ENCODE results near the gene METTL23. TPM values are rescaled to one million over a fixed set of nuclear protein-coding genes. Genes with fewer than 3 reads are reported as not detected.

The METTL23 gene
- total and polyA plus RNA-seq, 2 experiments from 2014 or later, result 41.6 to 55.9 TPM

- Histone ChIP-seq H3K4me1 (ENCODE audit: insufficient read depth) (peaks cover 8% of the 10 kb centered on the region; the same call in 1 of the 2 replicates), H3K36me3 (ENCODE audit: insufficient read depth) (no peaks in the 10 kb centered on the region), H3K4me2 (no peak overlapping the region), H3K79me2 (replicated peaks; ENCODE audit: insufficient read depth) (no peaks in the 10 kb centered on the region), H3K27ac (ENCODE audit: low read depth) (no peak overlapping the region), H2AFZ (no peak overlapping the region), H3K9me2 (ENCODE audit: insufficient read depth) (no peaks in the 10 kb centered on the region), H4K20me1 (replicated peaks; ENCODE audit: insufficient read depth) (no peaks in the 10 kb centered on the region), H3K27me3 (ENCODE audit: insufficient read depth) (no peaks in the 10 kb centered on the region), H3K4me3 (no peak overlapping the region), H3F3A (replicated peaks; ENCODE audit: low read depth) (no peaks in the 10 kb centered on the region)
- DNase-seq (ENCODE audit: low spot score) (no peak), ATAC-seq (no peak)
- TF ChIP-seq JUNB (IDR thresholded peaks at IDR 0.05; ENCODE audit: unreplicated experiment) (no peak), ETS1 (IDR thresholded peaks at IDR 0.05) (no peak), ZNF331 (CRISPR knock-in tag; IDR thresholded peaks at IDR 0.05; ENCODE audit: low read depth) (no peak), STAT1 (IDR thresholded peaks at IDR 0.05; ENCODE audit: unreplicated experiment) (no peak), ZNF462 (CRISPR knock-in tag; IDR thresholded peaks at IDR 0.05) (no peak), CREB1 (CRISPR knock-in tag; IDR thresholded peaks at IDR 0.05; ENCODE audit: low read depth) (no peak), EZH2 (IDR thresholded peaks at IDR 0.05; ENCODE audit: low read depth, unreplicated experiment) (no peak), REST (IDR thresholded peaks at IDR 0.05; ENCODE audit: unreplicated experiment) (no peak), NANOG (IDR thresholded peaks at IDR 0.05; ENCODE audit: borderline replicate concordance) (no peak), POLR2AphosphoS5 (IDR thresholded peaks at IDR 0.05; ENCODE audit: low read depth) (no peak), CTCF (conservative IDR thresholded peaks at IDR 0.05; ENCODE audit: low read depth in 2 of 2) (no peak), EZH2phosphoT487 (IDR thresholded peaks at IDR 0.05; ENCODE audit: unreplicated experiment) (no peak), ZNF114 (CRISPR knock-in tag; IDR thresholded peaks at IDR 0.05) (no peak)
- no peak overlapping the region for H3K4me3 Mint-ChIP-seq
- no peak overlapping the region for H3K27ac Mint-ChIP-seq
- peaks cover 11% of the 10 kb centered on the region for H3K27me3 Mint-ChIP-seq (ENCODE audit: insufficient read depth, low read depth, poor library complexity)
- peaks cover 45% of the 10 kb centered on the region for H3K4me1 Mint-ChIP-seq
- no peaks in the 10 kb centered on the region for H3K9me3 Mint-ChIP-seq
- no peaks in the 10 kb centered on the region; the same call in 2 of the 3 replicates for H3K36me3 Mint-ChIP-seq (ENCODE audit: low read depth)
Observed at GRCh38 chr17:76686538-76687297, 39.9 kb upstream of the METTL23 start.

All from GM23338 (cell line).